Measurements from ENCODE around the gene THYN1.

- no peak for TF ChIP-seq CTCF (IDR thresholded peaks at IDR 0.05; ENCODE audit: low read length)
- TF ChIP-seq EZH2 (optimal IDR thresholded peaks at IDR 0.05; ENCODE audit: low read depth, low read length) = no peak
These were observed 15.6 kb downstream of the THYN1 start for GRCh38 chr11:134237557-134237922.

Measured in MM.1S (cell line).